Stomach smooth muscle (tissue), 2 donors: ENCODE data around the gene USP38.
"Not testable (repeated sequence)": the region's sequence is repeated elsewhere in the genome, so short reads cannot be mapped to it uniquely, and the experiment has no call there.

Source experiments
- H3K27ac ChIP-seq: one replicate; pipeline ENCODE4 v1.7.0; 2013; ENCODE audit warnings: mild to moderate bottlenecking, low read length, inconsistent platforms
- H3K27me3 ChIP-seq, 2 donors: one replicate each; pipeline ENCODE4 v1.7.0; 2013; ENCODE audit warnings: low read length in 2 of 2; ENCODE audit not compliant: insufficient read depth in 2 of 2, control insufficient read depth in 1 of 2
- H3K36me3 ChIP-seq, 2 donors: one replicate each; pipeline ENCODE4 v1.7.0; 2013; ENCODE audit warnings: low read length in 2 of 2; ENCODE audit not compliant: control insufficient read depth in 2 of 2, insufficient read depth in 2 of 2
- H3K4me1 ChIP-seq: one replicate; pipeline ENCODE4 v1.7.0; 2013; ENCODE audit warnings: low read length; ENCODE audit not compliant: control insufficient read depth, insufficient read depth
- H3K4me3 ChIP-seq, 2 donors: one replicate each; pipeline ENCODE4 v1.7.0; 2013; ENCODE audit warnings: low read length in 2 of 2
- H3K9ac ChIP-seq, 2 donors: one replicate each; pipeline ENCODE4 v1.7.0; 2013; ENCODE audit warnings: low read length in 2 of 2, mild to moderate bottlenecking in 1 of 2
- H3K9me3 ChIP-seq, 2 donors: one replicate each; pipeline ENCODE4 v1.7.0; 2013; ENCODE audit warnings: low read length in 2 of 2; ENCODE audit not compliant: control insufficient read depth in 2 of 2
- donor health status: healthy.
- donor health status: Pancreatic carcinoma.

USP38 gene, protein sequence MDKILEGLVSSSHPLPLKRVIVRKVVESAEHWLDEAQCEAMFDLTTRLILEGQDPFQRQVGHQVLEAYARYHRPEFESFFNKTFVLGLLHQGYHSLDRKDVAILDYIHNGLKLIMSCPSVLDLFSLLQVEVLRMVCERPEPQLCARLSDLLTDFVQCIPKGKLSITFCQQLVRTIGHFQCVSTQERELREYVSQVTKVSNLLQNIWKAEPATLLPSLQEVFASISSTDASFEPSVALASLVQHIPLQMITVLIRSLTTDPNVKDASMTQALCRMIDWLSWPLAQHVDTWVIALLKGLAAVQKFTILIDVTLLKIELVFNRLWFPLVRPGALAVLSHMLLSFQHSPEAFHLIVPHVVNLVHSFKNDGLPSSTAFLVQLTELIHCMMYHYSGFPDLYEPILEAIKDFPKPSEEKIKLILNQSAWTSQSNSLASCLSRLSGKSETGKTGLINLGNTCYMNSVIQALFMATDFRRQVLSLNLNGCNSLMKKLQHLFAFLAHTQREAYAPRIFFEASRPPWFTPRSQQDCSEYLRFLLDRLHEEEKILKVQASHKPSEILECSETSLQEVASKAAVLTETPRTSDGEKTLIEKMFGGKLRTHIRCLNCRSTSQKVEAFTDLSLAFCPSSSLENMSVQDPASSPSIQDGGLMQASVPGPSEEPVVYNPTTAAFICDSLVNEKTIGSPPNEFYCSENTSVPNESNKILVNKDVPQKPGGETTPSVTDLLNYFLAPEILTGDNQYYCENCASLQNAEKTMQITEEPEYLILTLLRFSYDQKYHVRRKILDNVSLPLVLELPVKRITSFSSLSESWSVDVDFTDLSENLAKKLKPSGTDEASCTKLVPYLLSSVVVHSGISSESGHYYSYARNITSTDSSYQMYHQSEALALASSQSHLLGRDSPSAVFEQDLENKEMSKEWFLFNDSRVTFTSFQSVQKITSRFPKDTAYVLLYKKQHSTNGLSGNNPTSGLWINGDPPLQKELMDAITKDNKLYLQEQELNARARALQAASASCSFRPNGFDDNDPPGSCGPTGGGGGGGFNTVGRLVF

DNA sequence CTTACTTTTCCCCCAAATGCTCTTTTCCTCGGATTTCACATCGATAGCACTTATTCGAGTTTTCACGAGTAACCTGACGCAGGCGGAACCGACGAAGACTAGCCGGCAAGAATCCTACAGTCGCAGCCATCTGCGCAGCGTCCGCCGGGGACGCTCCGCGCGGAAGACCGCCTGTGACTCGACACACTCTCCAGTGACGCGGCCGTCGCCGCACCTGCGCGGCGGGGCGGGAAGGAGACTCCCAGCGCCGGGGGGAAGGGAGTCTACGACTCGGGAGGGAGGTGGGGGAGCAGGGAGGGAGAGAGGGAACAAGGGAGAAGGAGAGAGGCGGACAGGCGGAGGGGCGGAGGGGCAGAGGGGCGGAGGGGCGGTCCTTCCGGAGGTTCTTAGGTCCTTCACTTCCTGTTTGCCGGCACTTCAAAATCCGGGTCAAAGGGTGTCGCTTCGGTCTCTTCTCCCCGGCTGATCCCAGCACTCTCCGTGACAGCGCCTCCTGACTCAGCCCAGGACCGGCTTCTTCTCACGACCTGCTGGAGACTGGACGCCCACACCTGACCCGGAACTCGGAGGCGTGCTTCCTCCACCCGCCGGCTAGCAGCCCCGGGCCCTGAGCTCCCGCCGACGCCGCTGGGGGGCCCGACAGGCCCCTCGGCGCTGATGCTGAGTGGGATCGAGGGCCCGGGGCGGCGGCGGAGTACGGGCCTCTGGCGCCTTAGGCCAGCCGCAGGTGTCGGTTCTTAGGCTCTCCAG is at the start of gene USP38:
Gene USP38 (plus strand): TSS at position 415 of the 750 bp plus-strand sequence. CDS start 534 bp downstream, outside the sequence.
- Histone ChIP-seq H3K36me3 (no peaks in the 10 kb centered on the region), H3K4me3 (peak within 1 kb of the TSS; percentile 84 to 90), H3K9me3 (no peaks in the 10 kb centered on the region), H3K9ac (peak within 1 kb of the TSS; percentile 87 to 95), H3K27me3 (no peaks in the 10 kb centered on the region), H3K27ac (peak within 1 kb of the TSS; percentile 91), H3K4me1 (peaks cover 8% of the 10 kb centered on the region)

GRCh38 chr4:143135358-143135757 is 49.4 kb upstream of the USP38 start:
- Histone ChIP-seq H3K36me3 (no peaks in the 10 kb centered on the region), H3K9me3 (no peaks in the 10 kb centered on the region), H3K27me3 (no peaks in the 10 kb centered on the region), H3K27ac (no peak overlapping the region), H3K4me3 (no peak overlapping the region), H3K4me1 (no peaks in the 10 kb centered on the region), H3K9ac (no peak overlapping the region)

GRCh38 chr4:143140696-143141095 is 44.0 kb upstream of the USP38 start:
- Histone ChIP-seq H3K9ac (no peak overlapping the region), H3K4me3 (no peak overlapping the region), H3K4me1 (no peaks in the 10 kb centered on the region), H3K36me3 (no peaks in the 10 kb centered on the region), H3K9me3 (peaks cover 1 to 5% of the 10 kb centered on the region in 2 donors), H3K27me3 (no peaks in the 10 kb centered on the region), H3K27ac (no peak overlapping the region)

- H3K4me3 ChIP-seq, result no peak overlapping the region
- H3K27ac ChIP-seq, result no peak overlapping the region
- H3K36me3 ChIP-seq, result no peaks in the 10 kb centered on the region
- peaks cover 0 to 7% of the 10 kb centered on the region in 2 donors for H3K9me3 ChIP-seq
- no peaks in the 10 kb centered on the region for H3K27me3 ChIP-seq
- H3K9ac ChIP-seq, result no peak overlapping the region
- no peaks in the 10 kb centered on the region for H3K4me1 ChIP-seq
These were observed 36.2 kb upstream of the USP38 start for GRCh38 chr4:143148521-143148920.

DNA sequence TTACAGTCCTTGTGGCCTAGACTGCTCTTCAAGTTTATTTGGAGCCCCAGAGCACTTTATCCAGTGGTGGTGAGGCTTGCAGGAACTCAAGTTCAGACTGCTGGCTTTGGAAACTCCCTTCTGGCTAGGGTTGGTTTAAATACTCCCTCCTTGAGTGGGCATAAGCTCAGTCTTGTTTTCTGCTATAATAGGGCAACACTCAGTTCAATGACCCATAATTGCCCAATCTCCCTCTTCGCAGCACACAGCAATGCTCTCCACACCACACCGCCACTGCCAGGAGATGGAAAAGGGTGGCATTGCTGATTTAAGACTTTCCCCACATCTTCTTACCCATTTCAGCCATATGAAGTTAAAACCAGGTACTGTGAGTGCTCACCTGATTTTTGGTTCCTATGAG is 27.9 kb upstream of the USP38 start:
- H3K9ac ChIP-seq, result no peak overlapping the region
- H3K4me3 ChIP-seq, result no peak overlapping the region
- H3K27me3 ChIP-seq, result no peaks in the 10 kb centered on the region
- H3K36me3 ChIP-seq, result no peaks in the 10 kb centered on the region
- peaks cover 3 to 9% of the 10 kb centered on the region in 2 donors for H3K9me3 ChIP-seq
- no peaks in the 10 kb centered on the region for H3K4me1 ChIP-seq
- no peak overlapping the region for H3K27ac ChIP-seq

- Histone ChIP-seq H3K4me1 (no peaks in the 10 kb centered on the region), H3K9ac (no peak overlapping the region), H3K36me3 (no peaks in the 10 kb centered on the region), H3K9me3 (peaks cover 0 to 3% of the 10 kb centered on the region in 2 donors), H3K4me3 (no peak overlapping the region), H3K27ac (no peak overlapping the region), H3K27me3 (no peaks in the 10 kb centered on the region)
These were observed 21.1 kb upstream of the USP38 start for GRCh38 chr4:143163614-143164013.

- not testable (repeated sequence) for H3K27ac ChIP-seq, H3K9ac ChIP-seq, H3K4me1 ChIP-seq, H3K27me3 ChIP-seq, H3K9me3 ChIP-seq, H3K36me3 ChIP-seq, H3K4me3 ChIP-seq
These were observed 18.0 kb upstream of the USP38 start for GRCh38 chr4:143166722-143167121.

DNA sequence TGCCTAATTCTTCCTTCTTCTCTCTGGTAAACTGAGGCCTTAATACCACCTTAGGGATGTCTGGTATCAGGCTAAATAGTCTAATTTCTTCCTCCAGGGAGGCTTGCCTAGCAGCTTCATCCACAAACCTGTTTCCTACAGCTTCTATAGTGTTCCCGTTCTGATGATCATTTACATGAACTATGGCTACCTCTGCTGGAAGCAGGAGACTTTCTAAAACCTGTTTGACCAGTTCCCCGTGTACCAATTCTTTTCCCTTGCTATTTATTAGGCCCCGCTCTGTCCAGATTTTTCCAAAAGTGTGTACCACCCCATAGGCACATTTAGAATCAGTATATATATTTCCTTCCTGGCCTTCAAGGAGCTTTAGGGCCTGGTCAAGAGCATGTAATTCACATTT is 5.8 kb upstream of the USP38 start:
- no peaks in the 10 kb centered on the region for H3K4me1 ChIP-seq

DNA sequence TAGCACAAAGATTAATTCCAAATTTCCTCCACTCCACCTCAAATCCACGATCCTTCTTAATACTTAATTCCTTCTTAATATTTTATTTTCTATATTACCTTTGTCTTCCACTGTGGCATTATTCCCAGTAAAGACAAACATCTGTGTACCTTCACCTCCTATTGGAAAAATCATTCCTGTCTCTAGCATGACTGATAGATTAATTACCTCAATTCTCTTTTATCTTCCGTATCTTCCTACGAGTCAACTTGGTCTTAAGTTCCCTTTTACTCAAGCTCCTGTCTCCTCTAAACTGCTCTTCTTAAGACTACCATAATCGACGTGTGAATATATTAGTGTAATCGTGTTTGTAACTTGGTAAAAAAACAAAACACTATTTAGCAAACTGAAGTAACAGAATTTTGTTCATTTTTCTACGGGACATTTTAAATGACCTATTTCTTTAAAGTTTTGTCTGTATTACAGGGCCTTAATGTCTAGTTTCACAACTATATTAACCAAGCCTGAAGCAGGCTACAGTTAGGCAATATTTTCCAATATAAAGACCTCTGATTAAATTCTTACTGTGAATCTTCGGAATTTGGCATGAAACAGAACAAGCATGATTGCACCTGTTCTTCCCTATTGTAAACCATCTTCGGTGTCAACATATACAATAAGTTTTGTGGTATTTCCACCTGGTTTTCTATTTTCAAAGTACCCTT is 1.1 kb upstream of the USP38 start:
- peak overlapping the region; percentile 91 for H3K27ac ChIP-seq
- peak overlapping the region; percentile 87 to 95 for H3K9ac ChIP-seq
- H3K9me3 ChIP-seq, result peaks cover 0 to 2% of the 10 kb centered on the region in 2 donors
- H3K4me3 ChIP-seq, result peak overlapping the region; percentile 84 to 90
- H3K36me3 ChIP-seq, result no peaks in the 10 kb centered on the region
- H3K4me1 ChIP-seq, result peaks cover 8% of the 10 kb centered on the region
- H3K27me3 ChIP-seq, result no peaks in the 10 kb centered on the region

More for the DNA sequence above, 5.8 kb upstream of the USP38 start:
- Histone ChIP-seq H3K36me3 (no peaks in the 10 kb centered on the region), H3K4me3 (no peak overlapping the region), H3K27me3 (no peaks in the 10 kb centered on the region), H3K27ac (no peak overlapping the region), H3K9me3 (peaks cover 0 to 15% of the 10 kb centered on the region in 2 donors), H3K9ac (no peak overlapping the region)

DNA sequence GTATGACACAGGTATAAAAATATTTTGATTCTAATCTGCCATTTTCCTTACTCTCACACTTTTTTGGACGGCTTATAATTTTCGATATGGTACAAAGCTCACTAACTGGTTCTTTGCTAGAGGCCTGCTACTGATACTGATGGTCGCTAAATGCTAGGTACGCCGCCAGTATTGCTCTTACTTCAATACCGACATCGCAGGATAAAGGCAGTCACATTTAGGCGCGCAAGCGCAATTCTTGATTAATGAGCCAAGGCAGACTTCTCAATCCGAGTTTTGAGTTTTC is 557 bp upstream of the USP38 start:
- Histone ChIP-seq H3K4me3 (peak overlapping the region; percentile 84 to 90), H3K27me3 (no peaks in the 10 kb centered on the region), H3K27ac (peak overlapping the region; percentile 91), H3K9me3 (no peaks in the 10 kb centered on the region), H3K4me1 (peaks cover 8% of the 10 kb centered on the region), H3K36me3 (no peaks in the 10 kb centered on the region), H3K9ac (peak overlapping the region; percentile 87 to 95)
